Fibroblast of pulmonary artery (primary cell): Measurements from ENCODE around the gene RASSF6.
"Not testable (repeated sequence)": the region's sequence is repeated elsewhere in the genome, so short reads cannot be mapped to it uniquely, and the experiment has no call there.

ENCODE experiments used
- DNase-seq: peaks from one replicate; pipeline ENCODE4 v3.0.0-alpha.2; 2010; ENCODE audit warnings: low read depth
- H3K4me3 ChIP-seq: replicated peaks from 2 replicates; pipeline ENCODE4 v1.5.1; 2011; ENCODE audit warnings: low read depth, mild to moderate bottlenecking, control low read depth, low read length, moderate library complexity
- TF ChIP-seq, protein P1 (sequence below): IDR thresholded peaks from 2 replicates; pipeline ENCODE4 v1.5.1; 2011; ENCODE audit warnings: mild to moderate bottlenecking, control low read depth, low read length, inconsistent platforms; ENCODE audit errors: missing control alignments

RASSF6 gene

DNA sequence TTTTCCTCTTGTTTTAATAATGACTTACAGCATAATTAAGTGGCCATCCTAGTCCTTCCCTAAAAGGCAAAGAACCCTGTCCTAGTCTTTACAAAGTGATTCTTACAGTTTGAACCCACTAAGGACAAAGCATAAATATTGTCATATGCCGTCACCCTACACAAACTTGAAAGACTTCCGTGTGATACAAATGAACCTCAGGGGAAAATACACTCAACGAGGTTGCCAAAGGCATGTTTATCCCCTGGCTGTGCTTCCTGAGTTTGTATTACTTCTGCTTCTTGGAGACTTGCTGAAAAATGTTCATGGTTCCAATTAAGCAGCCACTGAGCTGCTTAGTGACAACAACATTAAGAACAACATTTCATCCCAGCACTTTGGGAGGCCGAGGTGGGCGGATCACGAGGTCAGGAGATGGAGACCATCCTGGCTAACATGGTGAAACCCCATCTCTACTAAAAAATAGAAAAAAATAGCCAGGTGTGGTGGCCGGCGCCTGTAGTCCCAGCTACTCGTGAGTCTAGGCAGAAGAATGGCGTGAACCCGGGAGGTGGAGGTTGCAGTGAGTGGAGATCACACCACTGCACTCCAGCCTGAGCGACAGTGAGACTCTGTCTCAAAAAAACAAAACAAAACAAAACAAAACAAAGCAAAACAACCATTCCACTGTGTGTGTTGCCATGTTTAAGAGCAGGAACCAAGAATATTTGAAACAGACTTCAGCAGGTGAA, 16.2 kb downstream of the RASSF6 start:
- H3K4me3 ChIP-seq = no peak overlapping the region
- peak; percentile 42 for DNase-seq
- TF ChIP-seq, protein P1, sequence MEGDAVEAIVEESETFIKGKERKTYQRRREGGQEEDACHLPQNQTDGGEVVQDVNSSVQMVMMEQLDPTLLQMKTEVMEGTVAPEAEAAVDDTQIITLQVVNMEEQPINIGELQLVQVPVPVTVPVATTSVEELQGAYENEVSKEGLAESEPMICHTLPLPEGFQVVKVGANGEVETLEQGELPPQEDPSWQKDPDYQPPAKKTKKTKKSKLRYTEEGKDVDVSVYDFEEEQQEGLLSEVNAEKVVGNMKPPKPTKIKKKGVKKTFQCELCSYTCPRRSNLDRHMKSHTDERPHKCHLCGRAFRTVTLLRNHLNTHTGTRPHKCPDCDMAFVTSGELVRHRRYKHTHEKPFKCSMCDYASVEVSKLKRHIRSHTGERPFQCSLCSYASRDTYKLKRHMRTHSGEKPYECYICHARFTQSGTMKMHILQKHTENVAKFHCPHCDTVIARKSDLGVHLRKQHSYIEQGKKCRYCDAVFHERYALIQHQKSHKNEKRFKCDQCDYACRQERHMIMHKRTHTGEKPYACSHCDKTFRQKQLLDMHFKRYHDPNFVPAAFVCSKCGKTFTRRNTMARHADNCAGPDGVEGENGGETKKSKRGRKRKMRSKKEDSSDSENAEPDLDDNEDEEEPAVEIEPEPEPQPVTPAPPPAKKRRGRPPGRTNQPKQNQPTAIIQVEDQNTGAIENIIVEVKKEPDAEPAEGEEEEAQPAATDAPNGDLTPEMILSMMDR = no peak

GRCh38 chr4:73603271-73603710, 16.9 kb downstream of the RASSF6 start:
- no peak overlapping the region for H3K4me3 ChIP-seq
- TF ChIP-seq, protein P1 = no peak
- DNase-seq = peak; percentile 87

DNA sequence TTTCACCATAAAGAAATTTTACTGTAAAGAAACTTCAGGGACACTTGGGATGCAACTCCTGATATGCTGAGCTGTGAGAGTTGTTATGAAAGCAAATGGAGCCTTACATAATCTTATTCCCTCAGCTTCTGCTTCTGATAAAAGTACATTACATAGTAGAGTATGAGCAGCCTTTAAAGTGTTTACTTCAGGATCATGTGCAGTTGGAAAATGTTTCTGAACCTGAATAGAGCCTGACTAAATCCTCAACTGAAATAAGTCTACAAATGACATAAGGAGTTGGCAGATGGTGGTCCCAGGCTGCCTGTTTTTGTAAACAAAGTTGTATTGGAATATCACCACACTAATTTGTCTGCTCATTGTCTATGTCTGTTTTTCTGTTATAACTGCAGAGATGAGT, 19.3 kb downstream of the RASSF6 start:
- TF ChIP-seq, protein P1 = no peak
- peak; percentile 33 for DNase-seq
- no peak overlapping the region for H3K4me3 ChIP-seq

DNA sequence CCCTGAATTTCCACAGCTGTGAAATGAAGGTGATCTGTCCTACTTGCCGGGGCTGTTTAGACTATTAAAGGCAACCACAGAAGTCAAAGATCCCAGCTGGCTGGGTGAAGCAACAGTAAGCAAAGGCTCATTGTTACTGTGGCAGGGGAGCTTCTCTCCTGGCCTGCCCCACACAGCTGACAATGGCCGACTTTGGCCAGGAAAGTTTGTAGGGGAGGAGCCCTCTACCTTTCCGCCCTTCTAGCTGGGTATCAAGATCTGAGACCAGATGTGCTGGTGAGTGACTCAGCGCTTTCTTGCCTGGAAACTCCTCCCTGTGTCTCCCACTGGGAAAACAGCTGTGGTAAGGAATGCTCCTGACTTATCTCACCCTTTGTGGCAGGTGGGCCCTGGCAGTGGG, 21.1 kb downstream of the RASSF6 start:
- peak; percentile 84 for DNase-seq
- no peak overlapping the region for H3K4me3 ChIP-seq
- TF ChIP-seq, protein P1 = no peak

DNA sequence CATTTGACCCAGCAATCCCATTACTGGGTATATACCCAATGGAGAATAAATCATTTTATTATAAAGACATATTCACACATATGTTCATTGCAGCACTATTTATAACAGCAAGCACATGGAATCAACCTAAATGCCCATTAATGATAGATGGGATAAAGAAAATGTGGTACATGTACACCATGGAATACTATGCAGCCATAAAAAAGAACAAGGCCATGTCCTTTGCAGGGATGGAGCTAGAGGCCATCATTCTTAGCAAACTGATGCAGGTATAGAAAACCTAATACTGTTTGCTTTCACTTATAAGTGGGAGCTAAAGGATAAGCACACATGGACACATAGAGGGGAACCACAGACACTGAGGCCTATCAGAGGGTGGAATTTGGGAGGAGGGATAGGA, 22.6 kb downstream of the RASSF6 start:
- no peak overlapping the region for H3K4me3 ChIP-seq
- TF ChIP-seq, protein P1 = no peak
- DNase-seq = no peak

DNA sequence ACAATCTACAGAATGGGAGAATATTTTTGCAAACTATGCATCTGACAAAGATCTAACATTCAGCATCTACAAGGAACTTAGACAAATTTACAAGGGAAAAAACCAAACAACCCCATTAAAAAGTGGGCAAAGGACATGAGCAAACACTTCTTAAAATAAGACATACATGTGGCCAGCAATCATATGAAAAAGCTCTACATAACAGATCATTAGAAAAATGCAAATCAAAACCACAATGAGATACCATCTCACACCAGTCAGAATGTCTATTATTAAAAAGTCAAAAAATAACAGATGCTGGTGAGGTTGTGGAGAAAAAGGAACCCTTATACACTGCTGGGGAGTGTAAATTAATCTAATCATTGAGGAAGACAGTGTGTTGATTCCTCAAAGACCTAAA, 23.1 kb downstream of the RASSF6 start:
- DNase-seq, H3K4me3 ChIP-seq: not testable (repeated sequence)

GRCh38 chr4:73596001-73596400, 24.2 kb downstream of the RASSF6 start:
- H3K4me3 ChIP-seq = no peak overlapping the region
- TF ChIP-seq, protein P1 = no peak
- no peak for DNase-seq
